Right lobe of liver (tissue), 4 donors: Measurements from ENCODE around the gene ITGA2B.

Experiments used
- POLR2A ChIP-seq: fragments of 450-650 bp; IDR thresholded peaks from one replicate; pipeline ENCODE4 v1.6.1; 2017; ENCODE audit warnings: antibody characterized with exemption, mild to moderate bottlenecking
- TF ChIP-seq, protein P1 (sequence below), 4 donors: fragments of 200-600 bp in 3 of 4; fragments of 450-650 bp in 1 of 4; IDR thresholded peaks; one replicate each; pipeline versions ENCODE4 v1.5.1 to v1.8.0; 2016 to 2022; ENCODE audit warnings: antibody characterized with exemption in 4 of 4, mild to moderate bottlenecking in 2 of 4
- donor health status: DM: no; HTN: no; CAD: no.
- donor health status: DM: no; HTN: no; CAD: no.
- donor health status: DM: no; HTN: yes; CAD: no.

DNA sequence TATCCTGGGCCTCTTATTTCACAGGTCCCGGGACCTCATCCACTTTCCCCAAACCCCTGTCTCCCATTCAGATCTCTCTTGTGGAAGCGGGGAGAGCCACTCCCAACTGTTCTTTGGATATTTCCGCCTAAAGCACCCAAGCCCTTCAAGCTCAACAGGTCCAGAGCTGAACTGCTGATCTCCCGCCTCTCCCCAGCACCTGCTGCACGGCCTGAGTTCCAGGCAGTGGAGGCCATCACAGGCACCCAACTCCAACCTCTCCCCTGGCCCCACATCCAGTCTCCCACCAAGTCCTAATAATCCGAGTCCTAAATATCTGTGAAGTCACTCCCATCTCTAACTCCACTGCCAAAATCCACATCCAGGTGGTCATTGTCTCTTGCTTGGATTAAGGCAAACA is 6.5 kb downstream of the ITGA2B start:
- TF ChIP-seq POLR2A = no peak
- TF ChIP-seq, protein P1, sequence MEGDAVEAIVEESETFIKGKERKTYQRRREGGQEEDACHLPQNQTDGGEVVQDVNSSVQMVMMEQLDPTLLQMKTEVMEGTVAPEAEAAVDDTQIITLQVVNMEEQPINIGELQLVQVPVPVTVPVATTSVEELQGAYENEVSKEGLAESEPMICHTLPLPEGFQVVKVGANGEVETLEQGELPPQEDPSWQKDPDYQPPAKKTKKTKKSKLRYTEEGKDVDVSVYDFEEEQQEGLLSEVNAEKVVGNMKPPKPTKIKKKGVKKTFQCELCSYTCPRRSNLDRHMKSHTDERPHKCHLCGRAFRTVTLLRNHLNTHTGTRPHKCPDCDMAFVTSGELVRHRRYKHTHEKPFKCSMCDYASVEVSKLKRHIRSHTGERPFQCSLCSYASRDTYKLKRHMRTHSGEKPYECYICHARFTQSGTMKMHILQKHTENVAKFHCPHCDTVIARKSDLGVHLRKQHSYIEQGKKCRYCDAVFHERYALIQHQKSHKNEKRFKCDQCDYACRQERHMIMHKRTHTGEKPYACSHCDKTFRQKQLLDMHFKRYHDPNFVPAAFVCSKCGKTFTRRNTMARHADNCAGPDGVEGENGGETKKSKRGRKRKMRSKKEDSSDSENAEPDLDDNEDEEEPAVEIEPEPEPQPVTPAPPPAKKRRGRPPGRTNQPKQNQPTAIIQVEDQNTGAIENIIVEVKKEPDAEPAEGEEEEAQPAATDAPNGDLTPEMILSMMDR (IDR thresholded peaks at IDR 0.05) = no peak
